HepG2 (cell line): ENCODE data around the gene SLC17A9. TPM values are rescaled to one million over a fixed set of nuclear protein-coding genes. Genes with fewer than 3 reads are reported as not detected.
A peak's percentile ranks its signal among the peaks of the same experiment; 100 is the strongest.

Experiments
- CBX5 ChIP-seq: sonication (generic); formaldehyde crosslinking; IDR thresholded peaks from 2 replicates; pipeline ENCODE4 v1.4.0; 2020; ENCODE audit warnings: missing genetic modification reagents, borderline replicate concordance
- GTF2F1 ChIP-seq: fragments of 150-350 bp; IDR thresholded peaks from 2 replicates; pipeline ENCODE4 v1.6.1; 2014; ENCODE audit warnings: low read length
- NCOR1 ChIP-seq: fragments of 200-600 bp; sonication (generic); IDR thresholded peaks from 2 replicates; pipeline ENCODE4 v1.7.0; 2017; ENCODE audit warnings: antibody characterized with exemption, low read length, borderline replicate concordance
- PHF20 ChIP-seq: sonication (generic); formaldehyde crosslinking; IDR thresholded peaks from 2 replicates; pipeline ENCODE4 v1.5.0; 2020; ENCODE audit warnings: mild to moderate bottlenecking, missing genetic modification reagents
- SUZ12 ChIP-seq: fragments of 150-350 bp; IDR thresholded peaks from 2 replicates; pipeline ENCODE4 v1.6.1; 2014; ENCODE audit warnings: low read depth, low read length
- YEATS2 ChIP-seq: sonication (generic); formaldehyde crosslinking; IDR thresholded peaks from 2 replicates; pipeline ENCODE4 v1.4.0; 2020; ENCODE audit warnings: missing genetic modification reagents, borderline replicate concordance
- ZMYM2 ChIP-seq: sonication (generic); formaldehyde crosslinking; IDR thresholded peaks from 2 replicates; pipeline ENCODE4 v1.8.0; 2022; ENCODE audit warnings: mild to moderate bottlenecking, missing genetic modification reagents
- ZNF562 ChIP-seq: sonication (generic); formaldehyde crosslinking; IDR thresholded peaks from 2 replicates; pipeline ENCODE4 v1.8.0; 2022; ENCODE audit warnings: missing genetic modification reagents, borderline replicate concordance
- ZNF777 ChIP-seq: sonication (generic); formaldehyde crosslinking; IDR thresholded peaks from 2 replicates; pipeline ENCODE4 v1.4.0; 2020; ENCODE audit warnings: missing genetic modification reagents
- ZNF782 ChIP-seq: sonication (generic); formaldehyde crosslinking; IDR thresholded peaks from 2 replicates; pipeline ENCODE4 v1.4.0; 2020; ENCODE audit warnings: missing genetic modification reagents, mild to moderate bottlenecking, borderline replicate concordance
- polyA plus RNA-seq, 8 experiments: library from polyadenylated mRNA; depleted of rRNA in 3 of 8; stranded (reverse) in 7 of 8; unstranded in 1 of 8; fragments of >200 nt; fragmentation: Illumina TruSeq in 4 of 8; extraction: Trizol in 4 of 8; gene quantifications; 2 replicates each; pipeline versions ENCODE4 v1.2.1 to v1.2.3, GENCODE V29; 2011 to 2016; ENCODE audit warnings: low read depth in 4 of 8, missing spikeins in 1 of 8, mixed read lengths in 1 of 8; ENCODE audit not compliant: insufficient read depth in 1 of 8
- total RNA-seq, 5 experiments: library from RNA; depleted of rRNA; stranded (reverse); fragments of >200 nt; fragmentation: Illumina TruSeq; extraction: Trizol; gene quantifications; 2 replicates each; pipeline ENCODE4 v1.2.3, GENCODE V29; 2016; ENCODE audit warnings: low read depth in 1 of 5
- TF ChIP-seq, protein P1 (sequence below): sonication (generic); formaldehyde crosslinking; IDR thresholded peaks from 2 replicates; pipeline ENCODE4 v1.8.0; 2022; ENCODE audit warnings: mild to moderate bottlenecking, missing genetic modification reagents, moderate library complexity
- TF ChIP-seq, protein P2 (sequence below): sonication (generic); formaldehyde crosslinking; IDR thresholded peaks from 2 replicates; pipeline ENCODE4 v1.8.0; 2022; ENCODE audit warnings: mild to moderate bottlenecking, missing genetic modification reagents, borderline replicate concordance
- TF ChIP-seq, protein P3 (sequence below): sonication (generic); formaldehyde crosslinking; IDR thresholded peaks from 2 replicates; pipeline ENCODE4 v1.4.0; 2020; ENCODE audit warnings: missing genetic modification reagents
- TF ChIP-seq, protein P4 (sequence below): sonication (generic); IDR thresholded peaks from 2 replicates; pipeline ENCODE4 v1.6.1; 2016; ENCODE audit warnings: low read depth, borderline replicate concordance
- TF ChIP-seq, protein P5 (sequence below), 2 experiments: sonication (generic) in 1 of 2; formaldehyde crosslinking in 1 of 2; IDR thresholded peaks; 2 replicates each; pipeline versions ENCODE4 v1.4.0 to v1.6.1; 2016 to 2020; ENCODE audit warnings: borderline replicate concordance in 1 of 2, low read depth in 1 of 2, mild to moderate bottlenecking in 1 of 2, missing genetic modification reagents in 1 of 2

Gene SLC17A9
- total and polyA plus RNA-seq, 2 of the 13 experiments (the other 11 are each of a cell fraction or from before 2014, with no cell fraction given) = 110 to 191 TPM

DNA sequence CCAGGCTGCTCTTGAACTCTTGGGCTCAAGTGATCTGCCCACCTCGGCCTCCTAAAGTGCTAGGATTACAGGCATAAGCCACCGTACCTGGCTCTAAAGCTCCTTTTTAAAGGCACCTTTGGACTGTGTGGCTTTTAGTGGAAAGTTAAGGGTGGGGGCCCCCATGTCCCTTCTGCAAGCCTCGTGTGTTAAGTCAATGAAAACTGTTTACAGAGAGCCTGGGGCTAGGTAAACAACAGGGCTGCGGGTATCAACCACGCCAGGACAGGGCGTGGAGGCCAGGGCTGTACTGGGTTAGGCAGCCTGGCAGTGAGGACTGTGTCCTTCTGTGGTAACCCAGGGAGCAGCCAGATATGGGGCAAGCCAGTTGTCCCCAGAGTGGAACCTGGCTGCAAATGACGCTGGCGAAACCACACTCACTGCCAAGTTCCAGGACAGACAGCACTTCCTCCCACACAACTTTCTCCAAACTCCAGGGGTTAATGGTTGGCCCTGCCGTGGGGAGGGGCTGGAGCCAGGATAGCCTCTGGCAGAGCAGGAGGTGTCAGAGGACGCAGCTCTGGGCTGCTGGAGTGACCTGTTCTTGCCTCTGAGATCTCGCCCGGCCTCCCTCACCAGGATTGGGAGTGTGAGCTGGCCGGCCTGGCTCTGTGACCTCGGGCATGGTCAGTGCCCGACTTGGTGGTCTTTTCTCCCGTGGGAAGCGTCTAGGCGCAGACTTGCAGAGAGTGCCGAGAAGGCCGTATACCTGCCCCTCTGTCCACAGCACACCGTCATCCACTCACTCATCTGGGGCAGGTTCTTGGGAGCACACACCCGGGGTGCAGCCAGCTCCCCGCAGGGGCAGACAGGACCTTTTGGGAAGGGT, 3.2 kb downstream of the SLC17A9 start (continued):
- peak; percentile 98 for TF ChIP-seq CBX5 (CRISPR knock-in tag)
- TF ChIP-seq ZNF562 (CRISPR knock-in tag) = no peak
- TF ChIP-seq NCOR1 = peak; percentile 88; the same call in 1 of the 2 replicates
- TF ChIP-seq, protein P1, sequence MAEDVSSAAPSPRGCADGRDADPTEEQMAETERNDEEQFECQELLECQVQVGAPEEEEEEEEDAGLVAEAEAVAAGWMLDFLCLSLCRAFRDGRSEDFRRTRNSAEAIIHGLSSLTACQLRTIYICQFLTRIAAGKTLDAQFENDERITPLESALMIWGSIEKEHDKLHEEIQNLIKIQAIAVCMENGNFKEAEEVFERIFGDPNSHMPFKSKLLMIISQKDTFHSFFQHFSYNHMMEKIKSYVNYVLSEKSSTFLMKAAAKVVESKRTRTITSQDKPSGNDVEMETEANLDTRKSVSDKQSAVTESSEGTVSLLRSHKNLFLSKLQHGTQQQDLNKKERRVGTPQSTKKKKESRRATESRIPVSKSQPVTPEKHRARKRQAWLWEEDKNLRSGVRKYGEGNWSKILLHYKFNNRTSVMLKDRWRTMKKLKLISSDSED (CRISPR knock-in tag) = no peak
- TF ChIP-seq, protein P2, sequence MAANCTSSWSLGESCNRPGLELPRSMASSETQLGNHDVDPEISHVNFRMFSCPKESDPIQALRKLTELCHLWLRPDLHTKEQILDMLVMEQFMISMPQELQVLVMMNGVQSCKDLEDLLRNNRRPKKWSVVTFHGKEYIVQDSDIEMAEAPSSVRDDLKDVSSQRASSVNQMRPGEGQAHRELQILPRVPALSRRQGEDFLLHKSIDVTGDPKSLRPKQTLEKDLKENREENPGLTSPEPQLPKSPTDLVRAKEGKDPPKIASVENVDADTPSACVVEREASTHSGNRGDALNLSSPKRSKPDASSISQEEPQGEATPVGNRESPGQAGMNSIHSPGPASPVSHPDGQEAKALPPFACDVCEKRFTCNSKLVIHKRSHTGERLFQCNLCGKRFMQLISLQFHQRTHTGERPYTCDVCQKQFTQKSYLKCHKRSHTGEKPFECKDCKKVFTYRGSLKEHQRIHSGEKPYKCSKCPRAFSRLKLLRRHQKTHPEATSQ (CRISPR knock-in tag) = no peak
- peak; percentile 62; the same call in 1 of the 2 replicates for TF ChIP-seq ZNF782 (CRISPR knock-in tag)
- peak; percentile 93 for TF ChIP-seq YEATS2 (CRISPR knock-in tag)
- TF ChIP-seq ZNF777 = no peak
- TF ChIP-seq PHF20 = no peak
- TF ChIP-seq GTF2F1 = no peak
- no peak for TF ChIP-seq SUZ12
- TF ChIP-seq, protein P3, sequence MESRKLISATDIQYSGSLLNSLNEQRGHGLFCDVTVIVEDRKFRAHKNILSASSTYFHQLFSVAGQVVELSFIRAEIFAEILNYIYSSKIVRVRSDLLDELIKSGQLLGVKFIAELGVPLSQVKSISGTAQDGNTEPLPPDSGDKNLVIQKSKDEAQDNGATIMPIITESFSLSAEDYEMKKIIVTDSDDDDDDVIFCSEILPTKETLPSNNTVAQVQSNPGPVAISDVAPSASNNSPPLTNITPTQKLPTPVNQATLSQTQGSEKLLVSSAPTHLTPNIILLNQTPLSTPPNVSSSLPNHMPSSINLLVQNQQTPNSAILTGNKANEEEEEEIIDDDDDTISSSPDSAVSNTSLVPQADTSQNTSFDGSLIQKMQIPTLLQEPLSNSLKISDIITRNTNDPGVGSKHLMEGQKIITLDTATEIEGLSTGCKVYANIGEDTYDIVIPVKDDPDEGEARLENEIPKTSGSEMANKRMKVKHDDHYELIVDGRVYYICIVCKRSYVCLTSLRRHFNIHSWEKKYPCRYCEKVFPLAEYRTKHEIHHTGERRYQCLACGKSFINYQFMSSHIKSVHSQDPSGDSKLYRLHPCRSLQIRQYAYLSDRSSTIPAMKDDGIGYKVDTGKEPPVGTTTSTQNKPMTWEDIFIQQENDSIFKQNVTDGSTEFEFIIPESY (CRISPR knock-in tag) = peak; percentile 79
- TF ChIP-seq, protein P4, sequence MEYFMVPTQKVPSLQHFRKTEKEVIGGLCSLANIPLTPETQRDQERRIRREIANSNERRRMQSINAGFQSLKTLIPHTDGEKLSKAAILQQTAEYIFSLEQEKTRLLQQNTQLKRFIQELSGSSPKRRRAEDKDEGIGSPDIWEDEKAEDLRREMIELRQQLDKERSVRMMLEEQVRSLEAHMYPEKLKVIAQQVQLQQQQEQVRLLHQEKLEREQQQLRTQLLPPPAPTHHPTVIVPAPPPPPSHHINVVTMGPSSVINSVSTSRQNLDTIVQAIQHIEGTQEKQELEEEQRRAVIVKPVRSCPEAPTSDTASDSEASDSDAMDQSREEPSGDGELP = peak; percentile 82
- peak; percentile 86; the same call in 1 of the 2 replicates for TF ChIP-seq ZMYM2 (CRISPR knock-in tag)
- TF ChIP-seq, protein P5, sequence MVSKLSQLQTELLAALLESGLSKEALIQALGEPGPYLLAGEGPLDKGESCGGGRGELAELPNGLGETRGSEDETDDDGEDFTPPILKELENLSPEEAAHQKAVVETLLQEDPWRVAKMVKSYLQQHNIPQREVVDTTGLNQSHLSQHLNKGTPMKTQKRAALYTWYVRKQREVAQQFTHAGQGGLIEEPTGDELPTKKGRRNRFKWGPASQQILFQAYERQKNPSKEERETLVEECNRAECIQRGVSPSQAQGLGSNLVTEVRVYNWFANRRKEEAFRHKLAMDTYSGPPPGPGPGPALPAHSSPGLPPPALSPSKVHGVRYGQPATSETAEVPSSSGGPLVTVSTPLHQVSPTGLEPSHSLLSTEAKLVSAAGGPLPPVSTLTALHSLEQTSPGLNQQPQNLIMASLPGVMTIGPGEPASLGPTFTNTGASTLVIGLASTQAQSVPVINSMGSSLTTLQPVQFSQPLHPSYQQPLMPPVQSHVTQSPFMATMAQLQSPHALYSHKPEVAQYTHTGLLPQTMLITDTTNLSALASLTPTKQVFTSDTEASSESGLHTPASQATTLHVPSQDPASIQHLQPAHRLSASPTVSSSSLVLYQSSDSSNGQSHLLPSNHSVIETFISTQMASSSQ (IDR thresholded peaks at IDR 0.05; ENCODE audit: low read depth) = peak; percentile 78
- TF ChIP-seq, protein P5 (CRISPR knock-in tag; IDR thresholded peaks at IDR 0.05; ENCODE audit: borderline replicate concordance) = peak; percentile 18
